DMS153 (cell line): ENCODE measurements around the gene COX7B.

Experiments used
- DNase-seq: peaks from one replicate; lab custom pipeline; 2025; lab: John Stamatoyannopoulos, UW

The COX7B gene

GRCh38 chrX:77945910-77946545 lies 46.8 kb downstream of the COX7B start:
- DNase-seq, result no peak

- DNase-seq, result no peak
Observed at GRCh38 chrX:77946571-77946970, 47.3 kb downstream of the COX7B start.

GRCh38 chrX:77949840-77950239 lies 50.6 kb downstream of the COX7B start:
- DNase-seq, result no peak

GRCh38 chrX:77952173-77952572 lies 52.9 kb downstream of the COX7B start:
- DNase-seq, result no peak

GRCh38 chrX:77953302-77953701 lies 54.0 kb downstream of the COX7B start:
- DNase-seq, result no peak

GRCh38 chrX:77953708-77954107 lies 54.4 kb downstream of the COX7B start:
- no peak for DNase-seq
